Pancreas (tissue), 10 donors: Measurements from ENCODE around the gene SORCS2. TPM values are rescaled to one million over a fixed set of nuclear protein-coding genes. Genes with fewer than 3 reads are reported as not detected.

ENCODE experiments used
- ATAC-seq, 4 donors: fragments of 200-7000 bp; cut with Tn5 transposase; one replicate each; pipeline versions ENCODE4 v1.8.0 to v1.9.1; 2020; ENCODE audit warnings: mild to moderate bottlenecking in 4 of 4, moderate library complexity in 4 of 4
- DNase-seq, 6 donors: peaks; one replicate each; pipeline ENCODE4 v3.0.0-alpha.2; 2020
- FAIRE-seq: peaks from 2 replicates; lab custom pipeline; 2012; peaks lifted over from hg19 to GRCh38; lab: Jason Lieb, UNC
- H3K27ac ChIP-seq, 4 donors: fragments of 200-600 bp; sonication (generic); 1 replicate in 3 of 4; 2 replicates in 1 of 4; pipeline versions ENCODE4 v1.5.0 to v1.8.0; 2020
- H3K27me3 ChIP-seq, 4 donors: fragments of 200-600 bp; one replicate each; pipeline ENCODE4 v1.8.0; 2021
- H3K36me3 ChIP-seq, 3 donors: fragments of 200-600 bp; sonication (generic) in 1 of 3; one replicate each; pipeline versions ENCODE4 v1.5.0 to v1.8.0; 2020 to 2021
- H3K4me1 ChIP-seq, 3 donors: fragments of 200-600 bp; one replicate each; pipeline ENCODE4 v1.8.0; 2021
- H3K4me3 ChIP-seq, 4 donors: fragments of 200-600 bp; sonication (generic) in 2 of 4; one replicate each; pipeline versions ENCODE4 v1.5.0 to v1.8.0; 2020 to 2021
- H3K9me3 ChIP-seq, 4 donors: fragments of 200-600 bp; one replicate each; pipeline ENCODE4 v1.8.0; 2021
- WGBS, 2 donors: extraction: QIAGEN DNeasy Blood & Tissue Kit; methylation state at CpG; one replicate each; pipeline ENCODE4 v1.1.7; 2013; 5-methylcytosine and 5-hydroxymethylcytosine counted together
- intact Hi-C, 3 donors: fragments of 100-400 bp; cut with DNase I; formaldehyde crosslinking; loops; one replicate each; pipeline versions ENCODE4 v1.11.1 to v1.14.2; 2022
- polyA plus RNA-seq, 2 donors: library from polyadenylated mRNA; stranded (reverse); fragments of 200-250 nt; gene quantifications; one replicate each; pipeline ENCODE4 v1.2.3, GENCODE V29; 2013
- total RNA-seq, 6 donors: library from RNA; stranded (reverse); fragmentation: NEBNext Ultra II Directional in 4 of 6; extraction: Animal tissue kit (Norgen Biotek cat#: 25700) in 4 of 6; gene quantifications; one replicate each; pipeline versions ENCODE4 v1.2.1 to v1.2.4, GENCODE V29; 2021 to 2023
- TF ChIP-seq, protein P1 (sequence below), 4 donors: fragments of 200-600 bp; sonication (generic) in 3 of 4; IDR thresholded peaks; one replicate each; pipeline versions ENCODE4 v1.5.0 to v1.8.0; 2021; ENCODE audit warnings: antibody characterized with exemption in 4 of 4
- donor health status: healthy with polysubstance abuse.
- donor health status: DM: no; HTN: no; CAD: no; lungs with moderate emphysema.
- donor health status: DM: no; HTN: no; CAD: no.
- donor health status: control.
- donor health status: control.
- donor health status: Bipolar disorder and iron deficiency.
- donor health status: DM: yes; HTN: yes; CAD: no.
- donor health status: DM: no; HTN: no; CAD: no.
- donor health status: DM: no; HTN: no; CAD: no.
- donor health status: DM: yes; HTN: yes; CAD: no.

SORCS2 gene
- total and polyA plus RNA-seq, 8 donors = 0.14 to 1.7 (median 0.42) TPM

DNA sequence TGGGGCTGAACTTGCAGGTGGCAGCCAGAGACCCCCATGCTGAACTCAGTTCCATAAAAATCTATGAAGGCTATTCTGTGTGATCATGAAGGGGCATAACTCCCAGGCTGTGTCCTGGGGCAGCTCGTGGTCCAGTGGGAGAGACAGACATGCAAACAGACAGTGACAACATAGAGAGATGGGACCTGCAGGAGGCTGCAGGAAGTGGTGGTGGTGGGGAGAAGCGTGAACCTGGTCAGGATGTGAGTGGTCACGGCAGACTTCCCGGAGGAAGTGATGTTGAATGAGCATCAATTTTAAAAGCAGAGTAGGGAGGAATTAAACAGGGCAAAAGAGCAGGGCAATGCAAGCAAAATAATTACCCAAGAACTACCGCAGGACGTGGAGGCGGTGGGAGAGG is 23.2 kb upstream of the SORCS2 start:
- no peaks in the 10 kb centered on the region for H3K27me3 ChIP-seq
- FAIRE-seq (no peak), DNase-seq (peak in 3 of 6 donors; percentile 3 to 10 (median 5)), ATAC-seq (no peak)
- no peak overlapping the region for H3K4me3 ChIP-seq
- 88 to 89% methylated on average over 7 of the region's 7 CpGs for WGBS, 2 donors
- no peaks in the 10 kb centered on the region for H3K36me3 ChIP-seq
- TF ChIP-seq, protein P1, sequence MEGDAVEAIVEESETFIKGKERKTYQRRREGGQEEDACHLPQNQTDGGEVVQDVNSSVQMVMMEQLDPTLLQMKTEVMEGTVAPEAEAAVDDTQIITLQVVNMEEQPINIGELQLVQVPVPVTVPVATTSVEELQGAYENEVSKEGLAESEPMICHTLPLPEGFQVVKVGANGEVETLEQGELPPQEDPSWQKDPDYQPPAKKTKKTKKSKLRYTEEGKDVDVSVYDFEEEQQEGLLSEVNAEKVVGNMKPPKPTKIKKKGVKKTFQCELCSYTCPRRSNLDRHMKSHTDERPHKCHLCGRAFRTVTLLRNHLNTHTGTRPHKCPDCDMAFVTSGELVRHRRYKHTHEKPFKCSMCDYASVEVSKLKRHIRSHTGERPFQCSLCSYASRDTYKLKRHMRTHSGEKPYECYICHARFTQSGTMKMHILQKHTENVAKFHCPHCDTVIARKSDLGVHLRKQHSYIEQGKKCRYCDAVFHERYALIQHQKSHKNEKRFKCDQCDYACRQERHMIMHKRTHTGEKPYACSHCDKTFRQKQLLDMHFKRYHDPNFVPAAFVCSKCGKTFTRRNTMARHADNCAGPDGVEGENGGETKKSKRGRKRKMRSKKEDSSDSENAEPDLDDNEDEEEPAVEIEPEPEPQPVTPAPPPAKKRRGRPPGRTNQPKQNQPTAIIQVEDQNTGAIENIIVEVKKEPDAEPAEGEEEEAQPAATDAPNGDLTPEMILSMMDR (IDR thresholded peaks at IDR 0.05) = no peak
- no peak overlapping the region for H3K27ac ChIP-seq
- H3K9me3 ChIP-seq = no peaks in the 10 kb centered on the region
- H3K4me1 ChIP-seq = no peaks in the 10 kb centered on the region
- intact Hi-C loops = no loop called here

DNA sequence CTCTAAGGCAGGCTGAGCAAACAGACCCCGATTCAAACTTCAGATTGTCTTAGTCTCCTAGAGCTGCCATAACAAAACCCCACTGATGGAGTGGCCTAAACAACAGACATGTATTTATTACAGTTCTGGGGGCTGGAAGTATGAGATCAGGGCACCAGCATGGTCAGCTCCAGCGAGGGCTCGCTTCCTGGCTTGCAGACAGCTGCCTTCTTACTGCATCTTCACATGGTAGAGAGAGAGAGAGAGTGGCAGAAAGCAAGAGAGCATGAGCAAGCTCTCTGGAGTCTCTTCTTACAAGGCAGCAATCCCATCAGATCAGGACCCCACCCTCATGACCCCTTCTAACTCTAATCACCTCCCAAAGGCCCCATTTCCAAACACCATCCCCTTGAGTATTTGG is 22.3 kb upstream of the SORCS2 start:
- H3K4me3 ChIP-seq = no peak overlapping the region
- no peak for ATAC-seq
- intact Hi-C loops = no loop called here
- H3K9me3 ChIP-seq = no peaks in the 10 kb centered on the region
- DNase-seq = peak in 2 of 6 donors; percentile 9 to 10
- H3K27me3 ChIP-seq = no peaks in the 10 kb centered on the region
- H3K27ac ChIP-seq = no peak overlapping the region
- WGBS, 2 donors = 78 to 95% methylated on average over 3 of the region's 3 CpGs
- TF ChIP-seq, protein P1 (IDR thresholded peaks at IDR 0.05) = no peak
- no peaks in the 10 kb centered on the region for H3K4me1 ChIP-seq
- no peaks in the 10 kb centered on the region for H3K36me3 ChIP-seq
- FAIRE-seq = no peak

GRCh38 chr4:7171191-7171900 is 21.0 kb upstream of the SORCS2 start:
- Histone ChIP-seq H3K4me3 (no peak overlapping the region), H3K4me1 (no peaks in the 10 kb centered on the region), H3K27me3 (no peaks in the 10 kb centered on the region), H3K9me3 (no peaks in the 10 kb centered on the region), H3K27ac (no peak overlapping the region), H3K36me3 (no peaks in the 10 kb centered on the region)
- DNase-seq = peak in 2 of 6 donors; percentile 0 to 4
- FAIRE-seq = no peak
- WGBS, 2 donors = 78 to 81% methylated on average over 4 of the region's 4 CpGs
- no peak for ATAC-seq
- intact Hi-C loops = no loop called here
- TF ChIP-seq, protein P1 (IDR thresholded peaks at IDR 0.05) = no peak

DNA sequence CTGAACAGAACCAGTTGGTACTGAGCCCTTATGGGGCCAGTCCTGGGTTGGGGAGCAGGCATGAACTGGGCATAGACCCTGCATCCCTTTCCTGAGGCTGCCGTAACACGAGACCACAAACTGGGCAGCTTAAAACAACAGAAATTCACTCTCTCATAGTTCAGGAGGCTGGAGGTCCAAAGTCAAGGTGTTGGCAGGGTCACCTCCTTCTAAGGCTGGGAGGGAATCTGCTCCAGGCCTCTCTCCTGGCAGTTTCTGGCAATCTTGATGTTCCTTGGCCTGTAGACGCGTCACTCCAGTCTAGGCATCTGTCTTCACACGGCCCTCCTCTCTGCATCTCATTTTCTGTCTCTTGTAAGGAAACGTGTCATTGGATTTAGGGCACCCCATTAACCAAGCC is 19.8 kb upstream of the SORCS2 start:
- no peaks in the 10 kb centered on the region for H3K36me3 ChIP-seq
- H3K9me3 ChIP-seq = no peaks in the 10 kb centered on the region
- TF ChIP-seq, protein P1 (IDR thresholded peaks at IDR 0.05) = no peak
- intact Hi-C loops = no loop called here
- FAIRE-seq (no peak), DNase-seq (peak in 3 of 6 donors; percentile 2 to 6 (median 5)), ATAC-seq (no peak)
- H3K27me3 ChIP-seq = no peaks in the 10 kb centered on the region
- 92 to 93% methylated on average over 6 of the region's 6 CpGs for WGBS, 2 donors
- H3K4me1 ChIP-seq = no peaks in the 10 kb centered on the region
- H3K4me3 ChIP-seq = no peak overlapping the region
- no peak overlapping the region for H3K27ac ChIP-seq

GRCh38 chr4:7172946-7173345 is 19.4 kb upstream of the SORCS2 start:
- peak in 2 of 6 donors; percentile 5 to 32 for DNase-seq
- Histone ChIP-seq H3K4me3 (no peak overlapping the region), H3K9me3 (no peaks in the 10 kb centered on the region), H3K36me3 (no peaks in the 10 kb centered on the region), H3K4me1 (no peaks in the 10 kb centered on the region), H3K27ac (no peak overlapping the region), H3K27me3 (no peaks in the 10 kb centered on the region)
- WGBS, 2 donors = 90 to 95% methylated on average over 13 of the region's 13 CpGs
- FAIRE-seq = no peak
- ATAC-seq = no peak
- intact Hi-C loops = no loop called here
- TF ChIP-seq, protein P1 (IDR thresholded peaks at IDR 0.05) = no peak
